Measurements from ENCODE around the gene SEPTIN2.

DNA sequence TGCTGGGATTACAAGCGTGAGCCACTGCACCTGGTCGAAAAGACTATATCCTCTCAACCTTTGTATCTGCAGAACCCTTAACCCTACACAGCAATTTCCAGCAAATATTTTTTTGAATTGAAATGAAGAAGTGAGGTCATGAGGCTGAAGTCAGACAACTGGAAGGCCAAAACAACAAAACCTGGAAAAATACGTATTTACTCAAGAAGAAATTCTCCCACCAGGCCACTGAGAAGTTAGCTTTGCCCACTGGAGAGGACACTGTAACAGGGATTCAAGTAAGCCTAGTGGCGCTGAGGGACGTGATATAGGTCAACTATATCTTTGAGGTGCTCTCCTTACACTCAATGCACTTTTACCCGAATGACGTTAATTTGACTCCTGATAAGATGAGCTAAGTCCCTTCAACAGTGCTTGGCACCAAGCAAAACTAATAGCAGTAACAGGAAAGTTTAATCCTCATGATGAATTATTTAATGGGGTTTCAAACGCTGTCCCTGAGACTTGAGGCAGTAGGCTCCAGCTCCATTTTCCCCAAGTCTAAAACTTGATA is 2.1 kb upstream of the SEPTIN2 start:
- TF ChIP-seq, protein P1, sequence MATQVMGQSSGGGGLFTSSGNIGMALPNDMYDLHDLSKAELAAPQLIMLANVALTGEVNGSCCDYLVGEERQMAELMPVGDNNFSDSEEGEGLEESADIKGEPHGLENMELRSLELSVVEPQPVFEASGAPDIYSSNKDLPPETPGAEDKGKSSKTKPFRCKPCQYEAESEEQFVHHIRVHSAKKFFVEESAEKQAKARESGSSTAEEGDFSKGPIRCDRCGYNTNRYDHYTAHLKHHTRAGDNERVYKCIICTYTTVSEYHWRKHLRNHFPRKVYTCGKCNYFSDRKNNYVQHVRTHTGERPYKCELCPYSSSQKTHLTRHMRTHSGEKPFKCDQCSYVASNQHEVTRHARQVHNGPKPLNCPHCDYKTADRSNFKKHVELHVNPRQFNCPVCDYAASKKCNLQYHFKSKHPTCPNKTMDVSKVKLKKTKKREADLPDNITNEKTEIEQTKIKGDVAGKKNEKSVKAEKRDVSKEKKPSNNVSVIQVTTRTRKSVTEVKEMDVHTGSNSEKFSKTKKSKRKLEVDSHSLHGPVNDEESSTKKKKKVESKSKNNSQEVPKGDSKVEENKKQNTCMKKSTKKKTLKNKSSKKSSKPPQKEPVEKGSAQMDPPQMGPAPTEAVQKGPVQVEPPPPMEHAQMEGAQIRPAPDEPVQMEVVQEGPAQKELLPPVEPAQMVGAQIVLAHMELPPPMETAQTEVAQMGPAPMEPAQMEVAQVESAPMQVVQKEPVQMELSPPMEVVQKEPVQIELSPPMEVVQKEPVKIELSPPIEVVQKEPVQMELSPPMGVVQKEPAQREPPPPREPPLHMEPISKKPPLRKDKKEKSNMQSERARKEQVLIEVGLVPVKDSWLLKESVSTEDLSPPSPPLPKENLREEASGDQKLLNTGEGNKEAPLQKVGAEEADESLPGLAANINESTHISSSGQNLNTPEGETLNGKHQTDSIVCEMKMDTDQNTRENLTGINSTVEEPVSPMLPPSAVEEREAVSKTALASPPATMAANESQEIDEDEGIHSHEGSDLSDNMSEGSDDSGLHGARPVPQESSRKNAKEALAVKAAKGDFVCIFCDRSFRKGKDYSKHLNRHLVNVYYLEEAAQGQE (IDR thresholded peaks at IDR 0.05; ENCODE audit: low read depth): no peak
- TF ChIP-seq YY1 (IDR thresholded peaks at IDR 0.05; ENCODE audit: low read depth): no peak
- no peak for TF ChIP-seq RAD21 (IDR thresholded peaks at IDR 0.05; ENCODE audit: low read depth)
- TF ChIP-seq TAF1 (IDR thresholded peaks at IDR 0.05; ENCODE audit: low read depth): no peak

Data from Ishikawa (cell line).